IPS-20b (cell line): ENCODE results near the gene INTS6.

Source experiments
- H3K27ac ChIP-seq: one replicate; pipeline ENCODE4 v1.5.1; 2013; ENCODE audit warnings: low read length
- H3K27me3 ChIP-seq: 2 replicates; pipeline ENCODE4 v1.6.1; 2013; ENCODE audit warnings: mild to moderate bottlenecking, low read length, inconsistent platforms; ENCODE audit not compliant: insufficient read depth
- H3K36me3 ChIP-seq: 2 replicates; pipeline ENCODE4 v1.6.1; 2013; ENCODE audit warnings: low read depth, mild to moderate bottlenecking, inconsistent platforms, low read length, moderate library complexity; ENCODE audit not compliant: insufficient read depth
- H3K4me1 ChIP-seq: 2 replicates; pipeline ENCODE4 v1.6.1; 2013; ENCODE audit warnings: mild to moderate bottlenecking, control low read depth, inconsistent platforms, low read length, moderate library complexity; ENCODE audit not compliant: insufficient read depth
- H3K4me3 ChIP-seq: 2 replicates; pipeline ENCODE4 v1.5.1; 2013; ENCODE audit warnings: mild to moderate bottlenecking, low read length, inconsistent platforms
- H3K9ac ChIP-seq: 2 replicates; pipeline ENCODE4 v1.6.1; 2013; ENCODE audit warnings: low read depth, mild to moderate bottlenecking, inconsistent platforms, low read length, moderate library complexity
- H3K9me3 ChIP-seq: 2 replicates; pipeline ENCODE4 v1.6.1; 2013; ENCODE audit warnings: mild to moderate bottlenecking, low read depth, low read length, inconsistent platforms; ENCODE audit not compliant: insufficient read depth

Gene INTS6

DNA sequence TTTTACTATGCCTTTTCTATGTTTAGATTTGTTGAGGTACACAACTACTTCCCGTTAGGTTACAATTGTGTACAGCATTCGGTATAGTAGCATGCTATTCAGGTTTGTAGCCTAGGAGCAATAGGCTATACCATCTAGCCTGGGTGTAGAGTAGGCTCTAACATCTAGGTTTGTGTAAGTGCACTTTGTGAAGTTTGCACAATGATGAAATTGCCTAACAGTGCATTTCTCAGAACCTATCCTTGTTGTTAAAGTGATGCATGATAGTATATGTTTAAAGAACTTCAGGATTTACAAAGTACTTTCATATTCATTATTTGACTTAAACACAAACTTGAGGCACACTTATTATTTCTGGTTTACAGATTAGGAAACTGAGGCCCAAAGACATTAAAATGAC, 124.9 kb downstream of the INTS6 start:
- no peak overlapping the region for H3K9ac ChIP-seq
- no peak overlapping the region for H3K4me3 ChIP-seq
- no peaks in the 10 kb centered on the region for H3K36me3 ChIP-seq
- H3K27me3 ChIP-seq: no peaks in the 10 kb centered on the region
- H3K27ac ChIP-seq: no peak overlapping the region
- H3K9me3 ChIP-seq: no peaks in the 10 kb centered on the region
- H3K4me1 ChIP-seq: peaks cover 12% of the 10 kb centered on the region

DNA sequence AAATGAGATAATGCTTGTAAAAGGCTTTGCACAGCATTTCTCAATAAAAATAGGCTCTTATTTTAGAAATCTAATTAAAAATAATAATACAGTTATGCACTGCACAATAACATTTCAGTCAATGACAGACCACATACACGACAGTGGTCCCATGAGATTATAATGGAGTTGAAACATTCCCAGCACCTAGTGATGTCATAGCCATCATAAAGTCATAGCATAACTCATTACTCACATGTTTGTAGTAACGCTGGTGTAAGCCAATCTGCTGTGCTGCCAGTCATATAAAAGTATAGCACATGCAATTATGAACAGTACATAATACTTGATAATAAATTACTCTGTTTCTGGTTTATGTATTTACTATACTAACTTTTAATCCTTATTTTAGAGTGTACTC, 126.1 kb downstream of the INTS6 start:
- no peaks in the 10 kb centered on the region for H3K27me3 ChIP-seq

GRCh38 chr13:51325837-51326236, 127.0 kb downstream of the INTS6 start:
- H3K27ac ChIP-seq: peak overlapping the region; percentile 8
- no peak overlapping the region for H3K4me3 ChIP-seq
- H3K9me3 ChIP-seq: no peaks in the 10 kb centered on the region
- no peak overlapping the region for H3K9ac ChIP-seq
- H3K36me3 ChIP-seq: no peaks in the 10 kb centered on the region
- H3K4me1 ChIP-seq: peaks cover 12% of the 10 kb centered on the region
- no peaks in the 10 kb centered on the region for H3K27me3 ChIP-seq

More for the DNA sequence above, 126.1 kb downstream of the INTS6 start:
- H3K9ac ChIP-seq: no peak overlapping the region
- H3K9me3 ChIP-seq: no peaks in the 10 kb centered on the region
- no peaks in the 10 kb centered on the region for H3K36me3 ChIP-seq
- peaks cover 12% of the 10 kb centered on the region for H3K4me1 ChIP-seq
- no peak overlapping the region for H3K4me3 ChIP-seq
- no peak overlapping the region for H3K27ac ChIP-seq

GRCh38 chr13:51324714-51325420, 128.0 kb downstream of the INTS6 start:
- no peaks in the 10 kb centered on the region for H3K9me3 ChIP-seq
- H3K27me3 ChIP-seq: no peaks in the 10 kb centered on the region
- H3K4me1 ChIP-seq: peaks cover 12% of the 10 kb centered on the region
- no peak overlapping the region for H3K9ac ChIP-seq
- H3K4me3 ChIP-seq: no peak overlapping the region
- H3K27ac ChIP-seq: no peak overlapping the region
- H3K36me3 ChIP-seq: no peaks in the 10 kb centered on the region

DNA sequence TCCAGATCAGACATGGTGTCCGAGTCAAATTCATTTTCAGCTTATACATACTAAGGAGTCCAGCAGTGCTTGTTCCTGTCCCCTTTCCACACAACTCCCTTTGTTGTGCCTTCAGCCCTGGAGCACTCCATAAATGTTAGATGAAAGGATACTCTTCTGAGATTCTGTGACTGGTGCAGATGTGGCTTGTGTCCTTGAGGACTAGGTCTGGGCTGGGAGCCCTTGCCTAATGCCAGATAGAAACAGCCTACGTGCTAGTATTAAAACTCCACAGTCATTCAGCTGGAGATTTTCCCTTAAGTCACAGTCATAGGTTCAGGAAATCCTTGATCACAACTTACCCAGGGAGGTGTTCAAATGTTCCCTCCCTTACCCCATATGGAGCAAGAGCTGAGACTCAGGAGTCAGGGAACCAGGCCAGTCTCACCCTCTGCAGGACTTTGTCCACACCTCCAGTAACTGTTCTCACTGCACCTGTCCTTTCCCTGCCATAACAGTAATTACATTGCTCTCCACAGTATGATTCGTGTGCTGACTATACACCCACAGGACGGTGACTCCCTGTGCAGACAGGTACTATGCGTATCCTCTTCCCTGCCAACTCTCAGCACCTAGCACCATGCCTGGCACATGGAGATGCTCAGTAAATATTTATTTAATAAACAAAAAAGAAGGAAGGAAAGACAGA, 128.9 kb downstream of the INTS6 start:
- no peak overlapping the region for H3K27ac ChIP-seq
- H3K4me1 ChIP-seq: peaks cover 12% of the 10 kb centered on the region
- H3K27me3 ChIP-seq: no peaks in the 10 kb centered on the region
- H3K4me3 ChIP-seq: no peak overlapping the region
- no peaks in the 10 kb centered on the region for H3K36me3 ChIP-seq
- no peak overlapping the region for H3K9ac ChIP-seq
- H3K9me3 ChIP-seq: no peaks in the 10 kb centered on the region

- no peak overlapping the region for H3K9ac ChIP-seq
- H3K27ac ChIP-seq: no peak overlapping the region
- H3K36me3 ChIP-seq: no peaks in the 10 kb centered on the region
- H3K4me1 ChIP-seq: peaks cover 9% of the 10 kb centered on the region
- H3K4me3 ChIP-seq: no peak overlapping the region
- no peaks in the 10 kb centered on the region for H3K27me3 ChIP-seq
- no peaks in the 10 kb centered on the region for H3K9me3 ChIP-seq
These were observed 130.0 kb downstream of the INTS6 start for GRCh38 chr13:51322826-51323225.

DNA sequence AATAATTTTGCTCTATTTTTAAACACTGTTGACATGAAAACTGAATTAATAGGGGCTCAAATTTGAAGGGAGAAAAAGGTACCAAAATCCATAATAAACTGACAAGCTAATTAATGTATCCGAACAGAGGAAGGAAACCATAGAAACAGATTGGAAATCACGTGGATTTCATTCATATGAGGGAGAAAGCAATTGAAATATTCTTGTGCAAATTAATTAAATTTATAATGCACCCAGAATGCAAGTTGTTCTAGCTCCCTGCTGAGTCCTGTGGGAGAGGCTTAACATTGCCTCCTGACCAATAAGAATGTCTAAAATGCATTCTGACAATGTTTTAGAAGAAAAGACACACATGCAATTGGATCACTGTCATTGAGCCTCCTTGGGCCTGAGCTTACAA, 131.0 kb downstream of the INTS6 start:
- Histone ChIP-seq H3K27me3 (no peaks in the 10 kb centered on the region), H3K4me3 (no peak overlapping the region), H3K9me3 (no peaks in the 10 kb centered on the region), H3K9ac (no peak overlapping the region), H3K27ac (no peak overlapping the region), H3K36me3 (no peaks in the 10 kb centered on the region), H3K4me1 (peaks cover 9% of the 10 kb centered on the region)

DNA sequence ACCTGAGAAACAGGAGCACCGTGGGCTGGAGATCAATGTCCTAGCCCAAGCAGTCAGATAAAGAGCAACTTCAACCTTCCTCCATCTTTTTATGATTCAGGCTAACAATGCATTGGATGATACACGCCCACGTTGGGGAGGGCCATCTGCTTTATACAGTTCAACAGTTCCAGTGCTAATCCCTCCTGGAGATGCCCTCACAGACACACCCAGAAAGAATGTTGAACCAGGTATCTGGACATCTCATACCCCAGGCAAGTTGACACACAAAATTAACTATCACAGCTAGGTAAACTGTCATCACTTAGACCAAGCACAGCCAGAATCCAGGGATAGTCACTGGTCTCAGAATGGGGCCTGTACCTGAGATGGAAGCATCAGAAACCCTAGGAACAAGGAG, 134.0 kb downstream of the INTS6 start:
- H3K4me3 ChIP-seq: no peak overlapping the region
- H3K27me3 ChIP-seq: no peaks in the 10 kb centered on the region
- peaks cover 8% of the 10 kb centered on the region for H3K4me1 ChIP-seq
- no peak overlapping the region for H3K9ac ChIP-seq
- no peak overlapping the region for H3K27ac ChIP-seq
- no peaks in the 10 kb centered on the region for H3K9me3 ChIP-seq
- no peaks in the 10 kb centered on the region for H3K36me3 ChIP-seq

- no peak overlapping the region for H3K9ac ChIP-seq
- H3K4me1 ChIP-seq: peaks cover 8% of the 10 kb centered on the region
- no peaks in the 10 kb centered on the region for H3K36me3 ChIP-seq
- no peak overlapping the region for H3K4me3 ChIP-seq
- H3K9me3 ChIP-seq: no peaks in the 10 kb centered on the region
- no peak overlapping the region for H3K27ac ChIP-seq
- H3K27me3 ChIP-seq: no peaks in the 10 kb centered on the region
These were observed 134.8 kb downstream of the INTS6 start for GRCh38 chr13:51318015-51318414.

DNA sequence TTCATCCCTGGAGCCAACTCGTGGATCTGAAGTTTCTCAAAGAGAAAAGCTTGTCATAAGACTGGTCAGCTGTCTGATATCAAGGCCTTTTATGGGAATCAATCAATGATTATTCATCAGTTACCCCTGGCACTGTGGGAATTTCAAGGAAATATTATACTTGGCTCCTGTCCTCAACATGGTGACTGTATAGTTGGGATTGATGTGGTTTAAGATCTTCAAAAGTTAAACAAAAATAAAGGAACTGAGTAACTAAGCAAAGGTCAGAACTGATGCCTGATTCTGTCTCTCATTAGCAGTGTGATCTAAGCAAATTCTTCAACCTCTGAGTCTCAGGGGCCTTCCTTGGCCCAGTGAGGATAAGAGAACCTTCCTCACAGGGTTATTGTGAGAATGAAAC, 135.6 kb downstream of the INTS6 start:
- H3K36me3 ChIP-seq: no peaks in the 10 kb centered on the region
- no peak overlapping the region for H3K27ac ChIP-seq
- H3K9ac ChIP-seq: no peak overlapping the region
- no peaks in the 10 kb centered on the region for H3K27me3 ChIP-seq
- H3K9me3 ChIP-seq: no peaks in the 10 kb centered on the region
- H3K4me1 ChIP-seq: peaks cover 9% of the 10 kb centered on the region
- no peak overlapping the region for H3K4me3 ChIP-seq

GRCh38 chr13:51313619-51314018, 139.2 kb downstream of the INTS6 start:
- Histone ChIP-seq H3K4me3 (no peak overlapping the region), H3K9ac (no peak overlapping the region)

DNA sequence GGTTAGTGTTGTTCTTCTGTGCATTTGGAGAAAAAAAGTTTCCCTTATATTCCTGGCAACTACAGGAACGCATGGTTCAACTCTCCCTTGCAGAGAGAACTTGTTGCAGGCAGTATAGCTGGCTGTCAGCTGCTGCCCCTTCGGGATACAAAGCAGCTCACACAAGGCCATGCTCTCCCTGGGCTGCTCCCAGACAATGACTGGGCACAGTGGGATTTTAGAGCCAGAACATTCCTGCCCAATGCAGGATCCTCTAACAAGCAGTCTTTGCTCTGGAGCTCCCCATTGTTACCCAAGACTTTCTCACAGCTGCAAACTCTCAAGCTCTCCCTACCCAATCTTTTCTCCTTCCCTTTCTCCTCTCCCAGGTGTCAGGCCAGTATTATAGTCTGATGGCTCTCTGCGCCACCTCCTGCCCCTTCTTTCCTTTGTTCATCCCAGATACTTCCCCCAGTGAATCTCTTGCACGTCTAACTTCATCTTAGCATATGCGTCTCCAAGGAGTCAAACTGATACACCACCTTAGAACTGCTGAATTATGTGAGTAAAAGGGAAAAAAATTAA, 140.8 kb downstream of the INTS6 start:
- Histone ChIP-seq H3K4me3 (no peak overlapping the region), H3K27me3 (no peaks in the 10 kb centered on the region), H3K4me1 (peaks cover 21% of the 10 kb centered on the region), H3K9ac (peak overlapping the region; percentile 1; the same call in 1 of the 2 replicates), H3K27ac (no peak overlapping the region), H3K36me3 (no peaks in the 10 kb centered on the region), H3K9me3 (no peaks in the 10 kb centered on the region)

More at GRCh38 chr13:51313619-51314018, 139.2 kb downstream of the INTS6 start:
- no peaks in the 10 kb centered on the region for H3K9me3 ChIP-seq
- peaks cover 21% of the 10 kb centered on the region for H3K4me1 ChIP-seq
- H3K27me3 ChIP-seq: no peaks in the 10 kb centered on the region
- no peaks in the 10 kb centered on the region for H3K36me3 ChIP-seq
- no peak overlapping the region for H3K27ac ChIP-seq
